IMR-90 (cell line): Measurements from ENCODE around the gene NT5DC1. TPM values are rescaled to one million over a fixed set of nuclear protein-coding genes. Genes with fewer than 3 reads are reported as not detected.

Experiments used
- ATAC-seq: fragments of 200-7000 bp; cut with Tn5 transposase; 2 replicates; pipeline ENCODE4 v1.9.1; 2020; ENCODE audit warnings: low read depth, mild to moderate bottlenecking, moderate library complexity
- BruUV-seq: library from RNA; stranded (reverse); fragments of 400-500 nt; replicated peaks from 2 replicates; lab custom pipeline; 2021; lab: Mats Ljungman, UMichigan
- CTCF ChIA-PET: fragments of 300-600 bp; formaldehyde crosslinking; extraction: SDS; loops from one replicate; lab custom pipeline; 2021; ENCODE audit warnings: antibody characterized with exemption; lab: Yijun Ruan, JAX
- POLR2A ChIA-PET: fragments of 300-600 bp; sonication (Branson Sonifier 250); formaldehyde crosslinking; loops from one replicate; lab custom pipeline; 2022; ENCODE audit warnings: antibody characterized with exemption; ENCODE audit not compliant: unreplicated experiment; lab: Charles Lee
- DNase-seq: peaks from one replicate; pipeline ENCODE4 v3.0.0; 2013
- H2AFZ ChIP-seq: replicated peaks from 2 replicates; pipeline ENCODE3; 2013; ENCODE audit warnings: low read length, mild to moderate bottlenecking; ENCODE audit not compliant: poor library complexity
- H2AK5ac ChIP-seq: 2 replicates; pipeline ENCODE4 v1.6.1; 2013; ENCODE audit warnings: low read depth, low read length, inconsistent platforms
- H2AK9ac ChIP-seq: replicated peaks from 2 replicates; pipeline ENCODE3; 2013; ENCODE audit warnings: mild to moderate bottlenecking, low read depth, low read length, moderate library complexity; ENCODE audit not compliant: poor library complexity
- H2BK120ac ChIP-seq: 2 replicates; pipeline ENCODE4 v1.6.1; 2013; ENCODE audit warnings: low read depth, low read length, inconsistent platforms
- H2BK15ac ChIP-seq: 3 replicates; pipeline ENCODE4 v1.6.1; 2013; ENCODE audit warnings: low read depth, low read length, inconsistent platforms
- H2BK20ac ChIP-seq: 2 replicates; pipeline ENCODE4 v1.6.1; 2013; ENCODE audit warnings: low read depth, mild to moderate bottlenecking, inconsistent platforms, low read length, moderate library complexity
- H2BK5ac ChIP-seq: 2 replicates; pipeline ENCODE4 v1.6.1; 2013; ENCODE audit warnings: mild to moderate bottlenecking, low read depth, low read length, inconsistent platforms; ENCODE audit not compliant: poor library complexity, severe bottlenecking
- H3K14ac ChIP-seq: replicated peaks from 2 replicates; pipeline ENCODE4 v1.6.1; 2013; ENCODE audit warnings: low read depth, low read length, inconsistent platforms
- H3K18ac ChIP-seq: 2 replicates; pipeline ENCODE4 v1.6.1; 2013; ENCODE audit warnings: low read depth, low read length, control low read depth
- H3K23ac ChIP-seq: 2 replicates; pipeline ENCODE4 v1.6.1; 2013; ENCODE audit warnings: low read depth, low read length, inconsistent platforms
- H3K27ac ChIP-seq: 2 replicates; pipeline ENCODE4 v1.5.1; 2013; ENCODE audit warnings: mild to moderate bottlenecking, control low read depth, low read length; ENCODE audit not compliant: insufficient read depth
- H3K27me3 ChIP-seq: 2 replicates; pipeline ENCODE4 v1.6.1; 2013; ENCODE audit warnings: low read length; ENCODE audit not compliant: control insufficient read depth, insufficient read depth
- H3K36me3 ChIP-seq: 2 replicates; pipeline ENCODE4 v1.6.1; 2013; ENCODE audit warnings: low read length, mixed read lengths; ENCODE audit not compliant: control insufficient read depth, insufficient read depth
- H3K4ac ChIP-seq: 2 replicates; pipeline ENCODE4 v1.6.1; 2013; ENCODE audit warnings: low read depth, low read length, inconsistent platforms
- H3K4me1 ChIP-seq: 2 replicates; pipeline ENCODE4 v1.6.1; 2013; ENCODE audit warnings: low read length, mixed read lengths; ENCODE audit not compliant: control insufficient read depth, insufficient read depth
- H3K4me2 ChIP-seq: 2 replicates; pipeline ENCODE4 v1.6.1; 2013; ENCODE audit warnings: low read depth, mild to moderate bottlenecking, control low read depth, low read length, moderate library complexity
- H3K4me3 ChIP-seq: 2 replicates; pipeline ENCODE4 v1.5.1; 2013; ENCODE audit warnings: low read depth, mild to moderate bottlenecking, control low read depth, low read length, moderate library complexity; ENCODE audit not compliant: insufficient read depth
- H3K56ac ChIP-seq: 2 replicates; pipeline ENCODE4 v1.6.1; 2013; ENCODE audit warnings: low read length, inconsistent platforms; ENCODE audit not compliant: insufficient read depth; ENCODE audit errors: extremely low read depth
- H3K79me1 ChIP-seq, 2 experiments: 2 replicates each; pipeline ENCODE4 v1.6.1; 2013; ENCODE audit warnings: low read length in 2 of 2, inconsistent platforms in 1 of 2, low read depth in 1 of 2
- H3K9ac ChIP-seq: 2 replicates; pipeline ENCODE4 v1.6.1; 2013; ENCODE audit warnings: low read depth, low read length, control low read depth
- H3K9me1 ChIP-seq: 2 replicates; pipeline ENCODE4 v1.6.1; 2013; ENCODE audit warnings: low read length, inconsistent platforms; ENCODE audit not compliant: insufficient read depth
- H3K9me3 ChIP-seq: 2 replicates; pipeline ENCODE4 v1.6.1; 2013; ENCODE audit warnings: low read length; ENCODE audit not compliant: control insufficient read depth, insufficient read depth
- H4K20me1 ChIP-seq: 2 replicates; pipeline ENCODE4 v1.6.1; 2013; ENCODE audit warnings: low read length, inconsistent platforms; ENCODE audit not compliant: insufficient read depth
- H4K5ac ChIP-seq: 2 replicates; pipeline ENCODE4 v1.6.1; 2013; ENCODE audit warnings: mild to moderate bottlenecking, low read depth, low read length, control low read depth
- H4K8ac ChIP-seq, 2 experiments: 2 replicates each; pipeline ENCODE4 v1.6.1; 2013; ENCODE audit warnings: low read depth in 2 of 2, low read length in 2 of 2, control low read depth in 1 of 2, inconsistent platforms in 1 of 2
- H4K91ac ChIP-seq: 2 replicates; pipeline ENCODE4 v1.6.1; 2013; ENCODE audit warnings: low read depth, low read length, inconsistent platforms; ENCODE audit not compliant: insufficient read depth
- ELK1 ChIP-seq: fragments of 150-350 bp; IDR thresholded peaks from 2 replicates; pipeline ENCODE4 v1.6.1; 2016; ENCODE audit warnings: low read depth, mild to moderate bottlenecking, low read length, moderate library complexity, borderline replicate concordance
- MXI1 ChIP-seq: IDR thresholded peaks from 2 replicates; pipeline ENCODE4 v1.6.1; 2012; ENCODE audit warnings: low read depth, mild to moderate bottlenecking, low read length, moderate library complexity, borderline replicate concordance
- RCOR1 ChIP-seq: IDR thresholded peaks from 2 replicates; pipeline ENCODE4 v1.6.1; 2012; ENCODE audit warnings: mild to moderate bottlenecking, low read length, improper control_type of control experiment; ENCODE audit not compliant: insufficient replicate concordance
- RFX5 ChIP-seq: IDR thresholded peaks from 2 replicates; pipeline ENCODE4 v1.8.0; 2012; ENCODE audit warnings: low read depth, mild to moderate bottlenecking, low read length, moderate library complexity
- SMC3 ChIP-seq: fragments of 150-350 bp; IDR thresholded peaks from 2 replicates; pipeline ENCODE4 v1.6.1; 2016; ENCODE audit warnings: low read depth, mild to moderate bottlenecking, antibody characterized with exemption, low read length, moderate library complexity
- WGBS, 2 experiments: methylation state at CpG; one replicate each; pipeline versions ENCODE4 v1.1.5 to v1.1.7; 2013; ENCODE audit warnings: missing lambda C conversion rate in 2 of 2; ENCODE audit not compliant: insufficient read length in 1 of 2; ENCODE audit errors: extremely low coverage in 2 of 2; 5-methylcytosine and 5-hydroxymethylcytosine counted together
- dilution Hi-C: fragments of 300-500 bp; cut with HindIII; formaldehyde crosslinking; loops from one replicate; pipeline ENCODE4 v1.14.3; 2018; ENCODE audit warnings: low sequenced_read_pairs; ENCODE audit not compliant: unreplicated experiment
- in situ Hi-C: fragments of 300-500 bp; cut with MboI; formaldehyde crosslinking; loops from 3 replicates; pipeline ENCODE4 v1.14.3; 2019; ENCODE audit warnings: low sequenced_read_pairs, inconsistent platforms, mixed read lengths
- intact Hi-C: fragments of 100-400 bp; cut with micrococcal nuclease; formaldehyde crosslinking; loops from 2 replicates; pipeline ENCODE4 v1.10.0; 2022
- polyA plus RNA-seq, 3 experiments: library from polyadenylated mRNA; depleted of rRNA; stranded (reverse); fragments of >200 nt; gene quantifications; 2 replicates each; pipeline ENCODE4 v1.2.3, GENCODE V29; 2012; ENCODE audit warnings: low replicate concordance in 1 of 3
- total RNA-seq: library from RNA; depleted of rRNA; stranded (reverse); fragments of >200 nt; gene quantifications from 2 replicates; pipeline ENCODE4 v1.2.3, GENCODE V29; 2012

Gene NT5DC1
- total and polyA plus RNA-seq, 2 of the 4 experiments (the other 2 are of a cell fraction) = 11.7 to 16.8 TPM

GRCh38 chr6:116254297-116255056 is 153.8 kb downstream of the NT5DC1 start (continued):
- TF ChIP-seq RCOR1 = no peak
- no peak for TF ChIP-seq RFX5

GRCh38 chr6:116255246-116255800 is 154.7 kb downstream of the NT5DC1 start:
- ChIA-PET CTCF (interaction anchor here (2.0 to 2.9 kb wide), 2 partner anchors 13 to 38 kb away, joined by 9 to 12 read pairs; no protein-coding TSS in a partner anchor), POLR2A (no interaction called here)
- Histone ChIP-seq H3K27me3 (no peaks in the 10 kb centered on the region), H3K56ac (no peak overlapping the region), H4K5ac (0 out of 2 replicates have a peak overlapping the region, but pooled peaks have one; percentile 5), H4K20me1 (0 out of 2 replicates have a peak, but pooled peaks cover 3% of the 10 kb centered on the region), H3K36me3 (peaks cover 5% of the 10 kb centered on the region), H2AK5ac (no peak overlapping the region), H3K4me3 (no peak overlapping the region; the same call in 1 of the 2 replicates), H2AFZ (no peak overlapping the region), H3K23ac (peak overlapping the region; percentile 20; the same call in 1 of the 2 replicates), H2BK5ac (no peak overlapping the region), H3K9me3 (no peaks in the 10 kb centered on the region), H3K4me2 (peak overlapping the region; percentile 82), H2AK9ac (no peak overlapping the region), H3K18ac (no peak overlapping the region), H3K27ac (no peak overlapping the region), H3K4ac (0 out of 2 replicates have a peak overlapping the region, but pooled peaks have one; percentile 3), H2BK120ac (no peak overlapping the region), H3K4me1 (peaks cover 22% of the 10 kb centered on the region), H4K8ac (peak overlapping the region in 1 of 2 experiments; percentile 59; a peak in 2 of 4 replicates), H3K9me1 (peaks cover 14% of the 10 kb centered on the region), H3K14ac (peak overlapping the region; percentile 14; the same call in 1 of the 2 replicates), H3K9ac (peak overlapping the region; percentile 65), H4K91ac (no peak overlapping the region), H3K79me1 (peaks cover 16 to 49% of the 10 kb centered on the region in 2 experiments; a peak in 3 of 4 replicates), H2BK20ac (no peak overlapping the region), H2BK15ac (no peak overlapping the region)
- intact Hi-C loops (no loop called here), dilution Hi-C loops (no loop called here), in situ Hi-C loops (no loop called here)
- TF ChIP-seq SMC3 (no peak), RFX5 (no peak), MXI1 (no peak), ELK1 (no peak)
- no CpG with 5 or more reads among the region's 5 CpGs for WGBS, 2 experiments
- no peak for DNase-seq
- no peak for ATAC-seq
- BruUV-seq = no TSS peak
